Stimulated activated CD8-positive, alpha-beta memory T cell treated with anti-CD3 and anti-CD28 coated beads, Interleukin-4, amount 100 ng/mL, for 4 hours (primary cell): ENCODE data around the gene RNF114.
A peak's percentile ranks its signal among the peaks of the same experiment; 100 is the strongest.
"Not testable (repeated sequence)": the region's sequence is repeated elsewhere in the genome, so short reads cannot be mapped to it uniquely, and the experiment has no call there.

Experiments
- DNase-seq, 2 donors: peaks; one replicate each; pipeline ENCODE4 v3.0.0-alpha.2; 2020; ENCODE audit warnings: low read depth in 2 of 2, low spot score in 1 of 2

Gene RNF114

GRCh38 chr20:49964964-49965780 lies 29.0 kb downstream of the RNF114 start:
- no peak for DNase-seq

DNA sequence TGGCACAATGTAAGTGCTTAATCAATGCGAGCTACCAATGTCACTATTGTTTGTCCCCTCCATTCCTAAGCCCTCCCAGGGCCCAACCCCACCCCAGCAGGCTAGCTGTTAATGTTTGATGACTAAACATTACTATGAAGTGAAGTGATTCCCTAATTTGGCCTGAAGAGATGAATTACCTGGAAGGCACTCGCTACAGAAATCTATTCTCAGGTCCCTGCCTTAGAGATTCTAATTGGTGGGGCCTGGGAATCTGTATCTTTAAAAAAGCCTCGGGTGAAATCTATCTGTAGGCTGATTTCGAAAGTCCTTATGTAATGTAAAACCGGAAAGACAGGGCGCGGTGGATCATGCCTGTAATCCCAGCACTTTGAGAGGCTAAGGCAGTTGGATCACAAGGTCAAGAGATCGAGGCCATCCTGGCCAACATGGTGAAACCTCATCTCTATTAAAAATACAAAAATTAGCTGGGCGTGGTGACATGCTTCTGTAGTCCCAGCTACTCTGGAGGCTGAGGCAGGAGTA lies 29.6 kb downstream of the RNF114 start:
- DNase-seq: no peak

- DNase-seq: no peak
These were observed 30.7 kb downstream of the RNF114 start for GRCh38 chr20:49966861-49967260.

GRCh38 chr20:49969234-49969633 lies 33.0 kb downstream of the RNF114 start:
- no peak for DNase-seq

DNA sequence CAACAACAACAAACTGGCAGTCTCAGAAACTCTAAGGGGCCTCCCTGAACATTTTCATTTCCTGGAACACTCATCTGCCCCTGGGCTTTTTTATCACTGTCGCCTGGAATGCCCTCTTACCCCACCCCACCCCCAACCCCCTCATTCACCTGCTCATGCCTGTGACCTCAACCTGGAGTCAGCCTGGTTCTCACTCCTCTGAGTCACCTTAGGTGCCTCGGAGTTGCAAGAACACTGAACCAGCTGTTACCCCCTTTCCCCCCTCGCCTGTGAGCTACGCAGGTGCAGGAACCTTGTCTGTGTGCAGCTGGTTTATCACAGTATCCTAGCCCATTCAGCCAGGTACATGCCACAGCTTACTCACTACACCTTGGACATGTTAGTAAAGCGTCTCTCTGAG lies 33.7 kb downstream of the RNF114 start:
- no peak for DNase-seq

GRCh38 chr20:49970498-49970897 lies 34.3 kb downstream of the RNF114 start:
- no peak for DNase-seq

- DNase-seq: no peak
These were observed 37.8 kb downstream of the RNF114 start for GRCh38 chr20:49973981-49974380.

DNA sequence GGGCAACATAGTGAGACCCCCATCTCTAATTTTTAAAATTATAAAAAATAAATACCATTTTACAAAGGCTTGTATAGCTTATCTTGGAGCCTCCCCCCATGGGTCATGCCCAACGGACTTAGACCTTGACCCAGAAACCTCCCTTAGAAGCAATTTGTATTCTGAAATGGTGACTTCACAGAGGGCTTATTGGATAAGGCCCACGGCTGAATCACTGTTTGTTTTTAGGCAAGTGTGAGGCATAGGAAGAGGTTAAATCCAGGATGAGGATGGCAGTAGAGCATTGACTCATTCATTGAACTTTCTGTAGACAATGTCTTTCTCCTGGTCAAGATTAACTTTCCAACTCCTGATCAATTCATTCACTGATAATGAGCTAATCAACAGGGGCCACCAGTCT lies 40.3 kb downstream of the RNF114 start:
- no peak for DNase-seq

GRCh38 chr20:49977740-49978139 lies 41.5 kb downstream of the RNF114 start:
- not testable (repeated sequence) for DNase-seq

- no peak for DNase-seq
These were observed 42.5 kb downstream of the RNF114 start for GRCh38 chr20:49978685-49979029.

GRCh38 chr20:49979030-49979832 lies 43.0 kb downstream of the RNF114 start:
- DNase-seq: peak; percentile 31 to 56

DNA sequence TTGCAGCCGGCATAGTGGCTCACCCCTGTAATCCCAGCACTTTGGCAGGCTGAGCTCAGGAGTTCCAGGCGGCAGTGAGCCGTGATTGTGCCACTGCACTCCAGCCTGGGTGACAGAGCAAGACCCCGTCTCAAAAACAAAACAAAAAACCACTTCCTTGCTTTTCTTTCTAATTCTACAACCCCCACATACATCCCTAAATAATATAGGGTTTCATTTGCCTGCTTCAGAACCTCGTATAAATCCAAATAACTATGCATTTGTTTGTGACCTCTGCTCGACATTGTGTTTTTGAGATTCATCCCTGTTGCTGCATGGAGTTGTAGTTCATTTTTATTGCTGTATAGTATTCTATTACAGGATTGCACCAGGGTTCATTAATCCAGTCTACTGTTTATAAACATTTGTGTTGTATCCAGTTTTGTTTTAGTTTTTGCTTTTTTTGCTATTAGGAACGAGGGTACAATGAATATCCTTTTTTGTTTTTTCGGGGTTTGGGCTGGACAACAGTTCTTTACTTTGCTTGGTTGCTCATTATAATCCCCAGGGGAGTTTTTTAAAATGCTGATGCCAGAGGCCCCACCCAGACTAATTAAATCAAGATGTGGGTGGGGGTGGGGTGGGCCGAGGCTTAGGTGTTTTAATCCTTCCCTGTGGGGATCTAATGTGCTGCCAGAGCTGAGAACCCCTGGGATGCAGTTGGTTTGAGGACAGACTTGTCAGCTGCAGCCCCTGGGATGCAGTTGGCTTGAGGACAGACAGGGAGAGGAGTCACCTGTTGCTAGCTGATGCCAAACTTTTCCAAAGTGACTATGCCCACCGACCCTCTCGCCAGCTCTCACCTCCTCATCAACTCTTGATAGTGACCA lies 44.2 kb downstream of the RNF114 start:
- no peak for DNase-seq

DNA sequence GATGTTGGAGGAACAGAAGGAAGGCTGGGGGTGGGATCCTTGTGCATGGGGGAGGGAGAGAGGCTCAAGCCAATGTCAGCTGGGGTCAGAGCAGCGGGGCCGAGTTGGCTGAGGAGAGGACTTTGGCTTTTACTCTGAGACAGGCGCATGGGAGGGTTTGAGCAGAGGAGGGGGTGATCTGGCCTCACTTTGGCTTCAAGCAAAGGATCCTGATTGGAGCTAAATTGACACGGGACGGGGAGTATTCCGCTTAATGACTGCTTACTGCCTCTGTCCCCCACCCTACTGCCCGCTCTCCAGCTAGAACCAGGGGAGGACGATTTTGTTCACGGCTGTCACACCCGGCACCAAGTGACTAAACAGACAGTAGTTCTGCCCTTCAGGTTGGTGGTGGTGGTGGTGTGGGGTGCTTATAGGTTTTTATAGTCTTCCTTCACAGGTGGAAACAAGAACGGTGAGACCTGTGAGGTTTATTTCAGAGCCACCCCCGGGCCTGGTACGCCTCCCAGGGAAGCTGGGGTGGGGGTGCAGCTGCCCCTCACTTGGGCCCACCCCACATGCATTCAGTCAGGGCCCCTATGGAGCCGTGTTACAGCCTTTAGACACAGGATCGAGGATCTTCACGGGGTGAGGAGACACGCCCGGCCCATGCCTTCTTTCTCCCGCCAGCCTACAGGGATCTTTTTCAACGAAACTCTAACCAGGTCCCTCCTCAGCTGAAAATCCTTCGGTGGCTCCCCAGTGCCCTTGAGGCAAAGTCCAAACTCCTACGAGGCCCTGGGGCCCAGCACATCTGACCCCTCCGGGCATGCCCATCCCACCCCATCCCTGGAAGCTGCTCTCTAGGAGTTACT lies 45.2 kb downstream of the RNF114 start:
- DNase-seq: no peak

GRCh38 chr20:49982072-49982345 lies 45.8 kb downstream of the RNF114 start:
- DNase-seq: no peak

GRCh38 chr20:49982346-49983122 lies 46.3 kb downstream of the RNF114 start, which contains the start of gene SNAI1:
Gene SNAI1 (plus strand): TSS chr20:49982980. CDS start chr20:49983060, 80 bp downstream.
- peak; percentile 61 to 71 for DNase-seq

DNA sequence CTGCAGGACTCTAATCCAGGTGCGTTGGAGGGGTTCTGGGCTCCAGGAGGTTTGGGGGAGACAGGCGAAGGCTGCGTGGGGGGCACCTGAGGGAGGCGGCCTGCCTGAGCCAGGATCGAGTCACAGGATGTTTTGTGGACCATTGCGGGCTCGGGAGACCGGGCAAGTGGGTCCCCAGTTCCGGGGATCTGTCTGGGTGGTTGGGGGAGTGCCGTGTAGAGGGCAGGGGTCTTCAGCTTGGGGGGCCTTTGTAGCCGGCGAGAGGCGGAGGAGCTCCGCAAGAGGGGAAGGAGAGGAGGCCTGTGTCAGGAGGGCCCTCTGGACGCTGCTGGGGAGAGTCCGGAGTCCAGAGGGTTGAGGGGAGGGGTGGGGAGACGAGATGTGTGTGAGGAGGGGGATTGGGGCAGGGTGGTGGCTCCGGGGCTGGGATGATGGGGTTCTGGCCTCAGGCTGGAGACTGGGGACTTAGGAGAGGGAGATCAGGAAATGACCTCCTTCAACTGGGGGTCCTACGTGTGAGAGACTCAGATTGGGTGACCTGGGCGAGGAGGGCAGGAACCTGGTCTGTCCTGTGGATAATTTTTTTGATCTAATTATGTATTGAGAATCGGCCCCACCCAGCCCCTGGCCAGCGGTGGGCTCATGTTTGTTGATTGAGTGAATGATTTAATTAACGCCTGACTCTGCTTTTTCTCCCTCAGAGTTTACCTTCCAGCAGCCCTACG lies 47.1 kb downstream of the RNF114 start:
- no peak for DNase-seq

GRCh38 chr20:49983848-49984408 lies 47.7 kb downstream of the RNF114 start:
- DNase-seq: no peak

DNA sequence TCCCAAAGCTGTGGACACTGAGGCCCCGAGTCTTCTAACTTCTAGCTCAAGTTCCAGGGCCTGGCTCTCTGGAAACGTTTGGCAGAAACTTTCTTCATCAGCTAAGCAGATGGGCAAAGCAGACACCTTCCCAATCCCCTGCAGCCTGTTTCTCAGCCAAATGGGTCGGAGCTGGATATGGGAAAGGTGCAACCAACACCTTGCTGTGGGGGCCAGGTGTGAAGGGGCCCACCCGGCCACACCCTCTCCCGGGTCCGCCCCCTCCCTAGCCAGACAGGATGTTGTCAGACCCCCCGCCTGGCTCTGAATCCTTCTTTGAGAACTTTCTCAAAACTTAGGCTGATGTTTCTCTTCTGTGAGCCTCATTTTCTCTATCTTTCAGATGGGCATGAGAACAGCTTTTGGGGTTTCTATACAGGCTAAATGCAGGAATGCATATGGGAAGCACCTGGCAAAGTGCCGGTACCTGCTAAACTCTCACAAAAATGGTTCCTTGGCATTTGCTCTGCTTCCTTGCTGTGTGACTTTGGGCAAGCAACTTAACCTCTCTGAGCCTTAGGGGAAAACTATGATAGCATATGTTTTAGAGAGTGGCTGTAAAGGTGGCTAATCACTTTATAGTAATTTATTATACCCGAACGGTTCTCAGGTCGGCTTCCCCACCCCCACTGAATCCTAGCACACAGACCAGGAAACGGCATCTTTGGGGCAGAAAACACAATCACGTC lies 48.4 kb downstream of the RNF114 start:
- DNase-seq: no peak
